ENCODE results near the gene TMEM31. TPM values are rescaled to one million over a fixed set of nuclear protein-coding genes. Genes with fewer than 3 reads are reported as not detected.

The TMEM31 gene, protein sequence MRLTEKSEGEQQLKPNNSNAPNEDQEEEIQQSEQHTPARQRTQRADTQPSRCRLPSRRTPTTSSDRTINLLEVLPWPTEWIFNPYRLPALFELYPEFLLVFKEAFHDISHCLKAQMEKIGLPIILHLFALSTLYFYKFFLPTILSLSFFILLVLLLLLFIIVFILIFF
- polyA plus RNA-seq, result not detected

DNA sequence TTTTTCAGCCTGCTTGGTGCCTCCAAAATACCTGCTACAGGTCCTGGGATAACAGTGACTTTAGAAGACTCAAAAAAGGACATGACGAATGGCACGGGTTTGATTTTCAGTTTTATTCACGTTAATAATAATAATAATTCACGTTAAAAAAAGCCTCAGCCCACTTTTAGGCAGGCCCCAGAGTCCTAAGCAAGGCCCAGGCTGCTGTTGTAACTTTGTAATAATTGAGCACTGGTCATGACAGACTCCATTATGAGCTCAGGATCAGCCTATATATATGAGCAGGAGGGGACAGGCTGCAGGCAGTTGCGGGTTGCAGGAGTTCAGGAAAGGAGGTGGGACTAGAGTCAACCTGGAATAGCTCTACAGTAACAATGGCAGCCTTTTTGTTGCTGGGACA is at the start of gene TMEM31:
TMEM31 (plus strand) TSS at position 301 of the 400 bp plus-strand sequence. CDS start 1,350 bp downstream, outside the sequence.
- 75 to 94% (median 91%) methylated on average over 5 of the region's 5 CpGs for WGBS, 3 donors

DNA sequence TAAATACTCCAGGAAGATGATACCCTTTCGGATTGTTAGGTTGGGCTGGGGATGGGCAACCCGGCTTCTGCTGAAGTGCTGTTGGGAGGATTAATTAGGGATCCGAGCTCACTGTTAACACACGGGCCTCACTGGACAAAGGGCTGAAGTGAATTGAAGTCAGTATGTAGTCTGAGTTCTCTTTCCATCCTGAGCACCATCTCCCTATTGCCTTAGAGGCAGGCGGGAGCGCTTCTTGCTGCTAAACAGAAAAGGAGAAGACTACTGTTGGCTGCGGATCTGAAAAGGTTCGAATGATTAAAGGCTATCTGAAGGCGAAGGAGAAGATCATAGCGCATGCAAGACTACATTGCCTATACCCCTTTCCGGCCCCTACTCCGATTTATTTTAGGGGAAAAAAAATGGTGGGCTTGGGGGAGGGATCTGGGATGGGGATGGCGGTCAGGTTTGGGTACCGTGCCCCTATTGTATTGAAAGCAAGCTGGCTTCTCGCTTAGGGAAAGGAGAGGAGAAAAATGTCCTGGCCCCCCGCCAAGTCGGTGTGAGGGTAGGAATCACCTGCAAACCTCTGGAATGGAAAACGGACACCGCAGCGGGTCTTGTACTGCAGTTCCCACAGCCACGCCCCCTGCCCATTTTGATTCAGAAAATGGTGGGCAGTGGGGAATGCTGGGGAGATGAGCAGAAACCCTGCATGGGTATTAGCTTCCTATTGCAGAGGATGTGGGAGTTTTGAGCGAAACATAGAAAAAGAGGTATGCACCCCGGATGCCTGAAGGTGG is 46.5 kb upstream of the TMEM31 start:
- WGBS, 3 donors, result 17 to 31% (median 23%) methylated on average over 22 to 23 of the region's 23 CpGs
- no peak overlapping the region for H3K27ac ChIP-seq (ENCODE audit: low read depth, low read length)

More for the DNA sequence above, at the start of gene TMEM31:
- no peak within 1 kb of the TSS for H3K27ac ChIP-seq (ENCODE audit: low read depth, low read length)

DNA sequence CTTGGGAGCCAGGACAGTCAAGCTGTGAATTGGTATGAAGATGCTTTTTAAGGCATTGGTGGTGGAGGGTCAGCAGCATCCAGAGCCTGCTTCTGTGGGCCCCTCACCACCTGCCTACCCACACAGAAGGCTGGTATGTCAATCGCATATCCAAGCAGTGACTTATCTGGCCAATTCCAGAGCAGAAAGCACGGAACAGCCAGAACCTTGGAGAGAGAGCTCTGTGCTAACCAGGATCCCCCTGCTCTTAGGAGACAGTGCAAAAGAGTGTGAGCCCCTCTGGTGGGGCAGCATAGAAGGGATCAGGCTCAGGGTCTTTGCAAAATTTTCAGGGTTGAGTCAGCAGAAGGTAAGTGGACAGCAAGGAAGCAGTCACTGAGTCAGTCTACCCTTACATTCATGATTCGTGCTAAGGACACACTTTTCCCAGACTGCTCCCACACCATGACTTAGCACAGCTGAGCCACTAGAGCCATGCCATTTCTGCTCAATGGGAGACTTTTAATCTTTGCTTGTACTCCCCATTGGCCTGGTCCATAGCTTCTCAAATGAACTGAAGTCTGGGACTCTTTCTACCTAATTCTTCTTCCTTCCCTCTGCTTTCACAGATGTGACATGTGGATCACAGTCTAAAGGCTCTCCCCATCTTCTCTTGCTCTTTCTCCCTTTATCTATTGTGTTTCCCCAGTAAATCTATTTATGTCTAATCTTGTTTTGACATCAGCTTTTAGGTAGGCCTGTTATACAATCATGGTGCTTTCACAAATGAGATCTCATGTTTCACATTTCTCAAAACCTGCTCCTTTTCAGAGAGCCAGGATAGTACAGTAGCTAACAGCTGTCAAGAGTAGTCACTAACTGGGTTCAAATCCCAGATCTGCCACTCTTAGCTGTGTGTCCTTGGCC is 44.3 kb upstream of the TMEM31 start:
- 64 to 95% (median 93%) methylated on average over 3 of the region's 3 CpGs for WGBS, 3 donors
- H3K27ac ChIP-seq (ENCODE audit: low read depth, low read length), result no peak overlapping the region

DNA sequence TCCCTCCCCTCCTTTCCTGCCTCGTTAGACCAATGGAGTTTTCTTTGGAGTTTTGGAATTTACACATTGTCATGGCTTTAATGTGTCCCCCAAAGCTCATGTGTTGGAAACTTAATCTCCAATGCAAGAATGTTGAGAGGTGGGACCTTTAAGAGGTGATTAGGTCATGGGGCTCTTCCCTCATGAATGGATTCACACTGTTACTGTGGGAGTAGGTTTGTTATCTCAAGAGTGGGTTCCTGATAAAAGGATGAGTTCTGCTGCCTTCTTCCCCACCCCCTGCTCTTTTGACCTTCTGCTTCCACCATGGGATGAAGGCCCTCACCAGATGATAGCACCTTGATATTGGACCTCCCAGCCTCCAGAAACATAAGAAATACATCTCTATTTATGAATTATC is 41.0 kb upstream of the TMEM31 start:
- H3K27ac ChIP-seq (ENCODE audit: low read depth, low read length), result no peak overlapping the region
- 40 to 81% (median 47%) methylated on average over 1 of the region's 1 CpG for WGBS, 3 donors

DNA sequence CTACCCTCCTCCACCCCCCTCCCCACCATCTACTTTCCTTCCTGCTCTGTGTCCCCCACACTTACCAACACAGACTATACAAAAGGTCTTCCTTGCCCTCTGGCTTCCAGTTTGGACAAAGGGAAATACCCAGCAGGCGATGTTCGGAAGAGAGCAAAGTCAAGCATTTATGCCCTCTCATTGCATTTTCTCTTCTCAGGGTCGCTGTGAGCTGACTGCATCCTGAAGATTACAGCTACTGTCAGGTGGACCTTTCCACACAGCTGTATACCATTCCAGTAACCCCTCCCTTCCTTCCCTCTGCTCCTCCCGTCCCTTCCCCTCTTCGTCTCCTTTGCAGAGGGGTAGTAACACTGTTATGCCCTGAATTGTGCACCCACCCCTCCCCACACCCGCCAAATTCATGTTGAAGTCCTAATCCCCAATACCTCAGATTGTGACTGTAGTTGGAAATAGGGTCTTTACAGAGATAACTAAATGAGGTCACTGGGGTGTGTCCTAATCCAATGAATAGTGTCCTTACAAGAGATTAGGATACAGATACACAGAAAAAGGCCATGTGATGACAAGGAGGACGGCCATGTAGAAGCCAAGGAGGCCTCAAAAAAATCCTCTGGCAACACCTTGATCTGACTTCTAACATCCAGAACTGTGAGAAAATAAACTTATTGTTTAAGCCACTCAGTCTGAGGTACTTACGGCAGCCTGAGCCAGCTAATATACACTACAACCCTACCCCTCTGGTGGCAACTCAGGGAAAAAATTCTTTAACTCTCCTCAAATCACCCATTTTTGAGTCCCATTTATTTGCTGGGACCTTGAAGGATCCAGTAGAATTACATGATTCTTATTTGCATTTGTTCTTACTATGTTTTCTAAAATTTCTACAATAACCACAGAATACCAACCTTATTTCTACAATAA is 35.9 kb upstream of the TMEM31 start:
- H3K27ac ChIP-seq (ENCODE audit: low read depth, low read length), result no peak overlapping the region
- 67 to 93% (median 86%) methylated on average over 7 to 8 of the region's 8 CpGs for WGBS, 3 donors

DNA sequence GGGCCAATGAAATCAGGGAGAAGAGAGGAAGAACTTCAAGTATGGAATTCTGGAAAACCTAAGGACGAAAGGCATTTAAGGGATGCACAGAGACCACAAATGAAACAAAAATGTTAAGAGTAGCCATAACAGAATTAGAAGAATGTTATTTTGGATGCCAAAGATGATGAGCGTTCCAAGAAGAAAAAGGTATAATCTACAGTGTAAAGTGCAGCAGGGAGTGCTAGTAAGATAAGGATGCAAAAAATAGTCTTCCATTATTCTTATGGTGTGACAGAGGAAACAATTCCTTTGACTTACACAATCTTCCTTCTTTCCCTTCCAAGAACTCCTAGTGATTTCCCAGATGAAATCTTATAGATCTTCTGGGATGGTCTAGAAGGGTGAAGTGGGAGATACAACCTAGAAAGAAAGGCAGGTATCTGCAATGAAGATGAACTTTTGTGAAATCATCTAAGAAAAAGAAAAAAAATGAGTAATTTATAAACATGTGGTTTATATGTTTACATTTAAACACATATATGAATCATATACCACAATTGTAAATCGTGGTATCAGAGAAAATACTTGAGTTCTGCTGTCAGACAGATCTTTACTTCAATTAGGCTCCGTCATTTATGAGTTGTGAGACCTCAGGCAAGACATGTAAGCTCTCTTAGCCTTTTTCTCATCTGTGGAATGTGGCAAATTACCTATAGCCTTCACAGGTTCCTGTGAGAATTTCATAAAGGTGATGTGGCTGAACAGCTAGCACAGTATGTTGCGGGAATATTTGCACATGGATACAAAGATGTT is 32.3 kb upstream of the TMEM31 start:
- no peak overlapping the region for H3K27ac ChIP-seq (ENCODE audit: low read depth, low read length)
- 75 to 89% (median 85%) methylated on average over 5 of the region's 5 CpGs for WGBS, 3 donors

DNA sequence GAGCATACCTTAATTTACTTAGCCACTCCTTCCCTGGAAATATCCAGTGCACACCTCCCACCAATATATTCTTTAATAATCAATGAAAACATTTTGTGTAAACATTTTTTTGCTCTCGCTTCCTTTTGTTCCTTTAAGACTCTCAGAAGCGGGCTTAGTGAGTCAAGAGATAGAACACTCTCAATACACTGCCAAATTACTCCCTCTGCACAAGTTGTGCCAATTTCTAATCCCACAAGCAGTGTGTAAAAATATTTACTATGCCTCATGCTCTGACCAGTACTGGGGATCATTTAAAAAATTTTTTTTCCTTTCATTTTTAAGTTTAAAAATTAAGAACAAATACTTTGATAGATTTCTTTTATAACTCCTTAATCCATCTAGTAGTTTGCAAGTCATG is 29.3 kb upstream of the TMEM31 start:
- H3K27ac ChIP-seq (ENCODE audit: low read depth, low read length), result no peak overlapping the region
- WGBS, 3 donors, result 22 to 64% (median 62%) methylated on average over 2 of the region's 2 CpGs

DNA sequence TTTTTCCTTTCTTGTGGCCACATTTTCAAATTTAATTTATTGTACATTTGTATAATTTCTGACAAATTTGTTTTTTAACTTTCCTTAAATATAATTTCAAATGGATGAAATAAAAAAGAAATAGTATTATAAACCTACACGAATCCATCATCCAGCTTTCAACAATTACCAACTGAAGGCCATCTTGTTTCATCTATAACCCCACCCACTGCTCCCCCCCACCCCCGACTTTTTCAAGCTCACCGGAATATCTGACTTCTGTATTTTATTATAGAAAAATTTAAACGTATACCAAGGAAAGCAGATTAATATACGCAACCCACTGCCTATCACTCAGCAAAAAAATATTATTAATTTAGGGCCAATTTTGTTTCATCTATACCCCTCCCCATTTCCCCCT is 25.3 kb upstream of the TMEM31 start:
- no peak overlapping the region for H3K27ac ChIP-seq (ENCODE audit: low read depth, low read length)
- 4 to 38% (median 10%) methylated on average over 5 of the region's 5 CpGs for WGBS, 3 donors

DNA sequence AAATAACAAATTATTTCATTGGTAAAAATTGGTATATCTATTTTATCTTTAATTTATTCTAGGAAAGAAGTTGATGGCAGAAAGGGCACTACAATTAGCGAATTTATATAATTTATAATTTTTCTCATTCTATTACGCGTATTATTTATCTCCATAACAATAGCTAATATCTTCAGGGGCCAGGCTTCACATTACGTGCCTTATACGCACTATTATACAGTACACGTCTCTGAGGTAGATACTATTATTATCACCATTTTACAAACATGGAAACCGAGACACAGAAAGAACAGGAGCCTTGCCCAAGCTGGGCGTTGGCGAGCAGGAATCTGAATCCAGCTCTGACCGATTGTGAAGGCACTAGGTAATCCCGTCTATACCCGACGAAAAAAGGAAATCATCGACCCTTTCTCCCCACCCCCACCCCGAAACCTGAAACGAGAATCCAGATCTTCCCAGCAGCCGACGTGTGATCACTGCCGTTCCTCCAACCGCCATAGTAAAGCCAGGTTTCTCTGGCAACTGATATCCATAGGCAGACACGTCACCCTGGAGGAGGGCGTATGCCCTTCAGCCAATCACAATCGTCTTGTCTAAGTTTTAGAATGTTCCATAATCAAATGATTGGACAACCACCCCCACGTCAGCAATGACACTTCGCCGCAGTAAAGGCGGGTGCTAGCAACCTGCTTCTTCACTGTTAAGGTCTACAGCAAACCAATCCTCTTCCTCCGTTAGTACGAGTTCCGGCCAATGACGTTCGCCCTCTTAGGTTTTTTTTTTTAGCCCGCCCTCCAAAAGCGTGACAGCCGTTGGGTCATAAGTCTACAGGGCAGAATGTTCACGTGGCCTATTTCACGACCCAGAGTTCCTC is 24.3 kb upstream of the TMEM31 start, which contains the start of gene MORF4L2:
MORF4L2 (minus strand) TSS at position 501 of the 874 bp plus-strand sequence. CDS start 9,672 bp downstream, outside the sequence.
- WGBS, 3 donors, result 0 to 24% (median 1%) methylated on average over 35 to 37 of the region's 37 CpGs
- H3K27ac ChIP-seq (ENCODE audit: low read depth, low read length), result peak within 1 kb of the TSS; percentile 86

DNA sequence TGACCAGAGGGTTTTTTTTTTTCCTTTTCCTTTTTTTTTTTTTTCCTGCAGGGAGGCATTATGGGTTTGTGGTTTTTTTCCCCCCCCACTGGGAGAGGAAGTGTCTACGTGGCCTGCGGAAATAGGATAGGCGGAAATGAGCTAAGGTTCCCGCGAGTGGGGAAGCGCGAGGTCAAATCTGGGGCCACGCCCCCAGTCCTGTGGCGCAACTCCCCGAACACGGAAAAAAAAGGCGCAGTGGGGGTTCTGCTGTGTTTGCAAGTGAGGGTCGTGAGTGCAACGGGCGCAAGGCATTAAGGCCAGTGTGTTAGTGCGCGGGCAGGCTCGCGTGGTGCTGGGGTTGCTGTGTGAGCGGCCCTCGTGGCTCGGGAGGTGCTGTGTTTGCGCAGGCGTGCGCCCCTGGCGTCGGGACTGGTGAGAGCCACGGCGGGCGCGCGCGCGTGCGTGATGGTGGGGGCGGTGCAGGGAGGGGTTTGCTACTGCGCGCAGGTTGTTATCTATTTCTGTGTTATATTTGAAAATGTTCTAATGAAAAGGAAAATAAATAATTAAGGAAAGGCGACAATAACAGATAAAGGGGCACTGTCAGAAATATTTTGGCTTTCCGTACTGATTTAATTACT is 23.5 kb upstream of the TMEM31 start:
- WGBS, 3 donors, result 0 to 29% (median 1%) methylated on average over 26 to 40 of the region's 40 CpGs
- H3K27ac ChIP-seq (ENCODE audit: low read depth, low read length), result peak overlapping the region; percentile 86

DNA sequence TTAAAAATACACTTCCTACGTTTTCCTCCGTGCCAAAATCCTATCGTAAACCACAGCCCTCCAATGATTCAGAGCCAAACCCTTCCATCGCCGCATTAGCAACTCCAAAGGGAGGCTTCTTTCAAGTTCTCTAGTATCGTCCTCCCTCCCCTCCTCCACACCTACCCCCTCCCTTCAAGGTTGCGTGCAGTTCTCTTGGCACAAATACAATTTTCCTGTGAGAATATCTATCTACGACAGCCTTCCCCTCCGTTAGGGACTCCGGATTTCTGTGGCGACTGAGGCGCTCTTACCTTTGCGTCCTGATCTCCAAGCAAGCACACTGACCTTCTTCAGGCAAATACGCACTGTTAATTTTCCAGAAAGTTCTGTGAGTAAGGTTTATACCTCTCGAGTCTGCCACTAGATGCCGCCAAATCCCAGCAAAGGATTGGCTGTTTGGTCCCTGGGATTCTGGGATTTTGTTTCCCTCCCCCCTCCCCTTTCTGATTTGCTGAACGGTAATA is 23.0 kb upstream of the TMEM31 start:
- H3K27ac ChIP-seq (ENCODE audit: low read depth, low read length), result peak overlapping the region; percentile 86
- WGBS, 3 donors, result 0 to 17% (median 0%) methylated on average over 17 of the region's 17 CpGs

DNA sequence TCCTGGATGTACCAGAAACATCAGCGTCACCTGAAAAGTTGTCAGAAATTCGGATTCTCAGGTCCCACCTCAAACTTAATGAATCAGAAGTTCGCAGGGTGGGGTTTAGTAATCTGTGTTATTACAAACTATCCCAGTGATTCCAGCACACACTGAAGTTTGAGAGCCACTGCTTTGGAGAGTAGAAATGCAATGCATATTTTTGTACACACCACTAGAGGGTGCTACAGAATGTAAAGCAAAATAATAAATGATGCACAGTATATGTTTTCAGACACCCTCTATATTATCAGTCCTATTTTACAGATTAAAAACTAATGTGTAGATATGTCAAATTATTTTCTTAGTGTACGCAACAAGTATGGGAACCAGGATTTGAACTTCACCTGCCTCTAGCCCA is 21.8 kb upstream of the TMEM31 start:
- H3K27ac ChIP-seq (ENCODE audit: low read depth, low read length), result no peak overlapping the region
- WGBS, 3 donors, result 24 to 45% (median 43%) methylated on average over 4 of the region's 4 CpGs

DNA sequence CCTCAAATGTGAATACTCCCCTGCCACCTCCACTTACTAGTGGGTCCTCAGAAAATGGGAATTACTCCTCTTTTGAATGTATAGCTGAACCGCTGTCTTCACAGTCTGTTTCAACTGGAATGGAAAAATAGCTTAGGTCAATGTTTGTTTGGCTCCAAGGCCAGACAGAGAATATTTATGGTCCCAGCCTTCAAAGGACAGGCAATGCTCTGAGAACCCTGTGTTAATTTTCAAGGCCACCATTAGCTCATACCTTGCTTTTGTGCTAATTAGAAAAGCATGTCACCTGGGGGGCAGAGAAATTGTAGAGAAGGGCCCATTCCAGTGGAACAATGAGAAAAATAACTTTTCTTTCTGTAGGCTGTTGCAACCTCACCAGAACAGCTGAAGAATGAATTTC is 19.6 kb upstream of the TMEM31 start:
- H3K27ac ChIP-seq (ENCODE audit: low read depth, low read length), result no peak overlapping the region
- 43 to 94% (median 85%) methylated on average over 1 of the region's 1 CpG for WGBS, 3 donors

DNA sequence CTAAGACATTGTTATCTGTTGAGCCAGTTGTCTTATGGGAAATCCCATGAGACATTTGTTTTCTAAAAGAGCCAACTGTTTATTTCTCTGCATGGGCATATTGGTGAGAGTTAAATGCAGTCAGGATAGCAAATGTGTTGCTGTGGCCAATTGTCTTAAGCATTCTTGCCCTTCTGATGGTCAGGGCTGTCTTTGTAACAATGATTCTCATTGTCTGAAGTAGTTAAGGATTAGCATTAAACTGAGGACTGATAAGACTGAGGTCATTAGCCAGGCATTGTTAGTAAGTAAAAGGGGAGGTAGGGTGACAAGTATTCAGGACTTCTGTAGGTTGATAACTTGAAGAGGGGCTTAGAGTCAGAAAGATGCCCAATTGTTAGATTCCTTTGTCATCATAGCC is 13.0 kb upstream of the TMEM31 start:
- H3K27ac ChIP-seq (ENCODE audit: low read depth, low read length), result no peak overlapping the region

DNA sequence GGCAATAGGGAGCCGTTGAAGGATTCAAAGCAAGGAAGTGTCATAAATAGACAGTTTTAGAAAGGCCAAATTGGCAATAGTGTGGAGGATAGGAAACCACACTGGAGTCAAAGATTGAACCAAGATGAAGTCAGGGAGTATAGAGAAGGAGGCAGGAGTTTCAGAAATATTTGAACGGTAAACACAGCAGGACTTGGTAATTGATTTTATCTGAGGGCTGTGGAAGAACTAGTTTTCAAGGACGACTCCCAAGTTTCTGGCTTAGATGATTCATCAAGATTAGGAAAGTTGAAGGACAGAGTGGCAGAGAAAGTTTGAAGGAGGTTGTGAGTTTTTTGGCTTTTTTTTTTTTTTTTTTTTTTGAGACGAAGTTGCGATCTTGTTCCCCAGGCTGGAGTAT is 11.5 kb upstream of the TMEM31 start:
- no peak overlapping the region for H3K27ac ChIP-seq (ENCODE audit: low read depth, low read length)
- WGBS, 3 donors, result 41 to 86% (median 78%) methylated on average over 3 to 5 of the region's 5 CpGs

DNA sequence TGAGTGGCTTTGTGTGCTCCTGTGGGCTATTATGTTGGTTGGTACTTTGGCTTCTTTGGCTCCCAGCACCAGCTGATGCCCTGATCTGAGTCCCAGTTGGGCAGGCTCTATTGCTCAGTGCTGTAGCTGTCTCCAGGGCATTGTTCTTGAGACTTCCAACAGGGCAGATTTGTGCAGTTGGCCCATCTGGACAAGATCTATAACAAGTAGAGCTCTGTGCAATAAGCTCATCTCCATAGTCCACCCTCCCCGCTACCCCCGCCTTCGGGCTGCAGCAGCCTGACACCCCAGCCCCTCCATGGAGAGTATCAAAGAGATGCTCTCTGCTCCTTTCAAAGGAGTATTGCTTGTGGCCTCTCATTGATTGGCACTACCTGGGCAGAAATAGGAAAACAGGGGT is 5.8 kb upstream of the TMEM31 start:
- WGBS, 3 donors, result 89 to 100% (median 90%) methylated on average over 2 to 3 of the region's 3 CpGs
- H3K27ac ChIP-seq (ENCODE audit: low read depth, low read length), result no peak overlapping the region
